ENCODE results near the gene JADE3. TPM values are rescaled to one million over a fixed set of nuclear protein-coding genes. Genes with fewer than 3 reads are reported as not detected.

The JADE3 gene
- total and polyA plus RNA-seq, 8 donors, result 2.7 to 11.9 (median 9.1) TPM

- no peaks in the 10 kb centered on the region for H3K36me3 ChIP-seq
- peaks cover 0 to 6% (median 0%) of the 10 kb centered on the region in 4 donors for H3K27me3 ChIP-seq
- intact Hi-C loops (cut with DNase I), result no loop called here
- no peaks in the 10 kb centered on the region for H3K4me1 ChIP-seq
- 0 to 6% methylated on average over 1 of the region's 1 CpG for WGBS, 2 donors
- peak; percentile 98 for FAIRE-seq
- no peaks in the 10 kb centered on the region for H3K9me3 ChIP-seq
- ATAC-seq, result peak; percentile 40 to 72 (median 45)
- H3K4me3 ChIP-seq, result no peak overlapping the region
- no peak for DNase-seq
- TF ChIP-seq CTCF (IDR thresholded peaks at IDR 0.05), result peak in 3 of 4 donors; percentile 13 to 30 (median 25)
- no peak overlapping the region for H3K27ac ChIP-seq
Measured at GRCh38 chrX:47093248-47093647, 181.0 kb downstream of the JADE3 start.

GRCh38 chrX:47093860-47094259 lies 181.6 kb downstream of the JADE3 start:
- WGBS, 2 donors, result 72 to 77% methylated on average over 11 of the region's 11 CpGs
- Histone ChIP-seq H3K4me3 (no peak overlapping the region), H3K9me3 (no peaks in the 10 kb centered on the region), H3K36me3 (no peaks in the 10 kb centered on the region), H3K27me3 (peaks cover 0 to 6% (median 0%) of the 10 kb centered on the region in 4 donors), H3K27ac (no peak overlapping the region), H3K4me1 (no peaks in the 10 kb centered on the region)
- intact Hi-C loops (cut with DNase I), result no loop called here
- TF ChIP-seq CTCF (IDR thresholded peaks at IDR 0.05), result no peak
- FAIRE-seq (no peak), ATAC-seq (no peak), DNase-seq (no peak)

GRCh38 chrX:47097018-47097417 lies 184.8 kb downstream of the JADE3 start:
- Histone ChIP-seq H3K4me3 (no peak overlapping the region), H3K36me3 (no peaks in the 10 kb centered on the region), H3K4me1 (no peaks in the 10 kb centered on the region), H3K27me3 (peaks cover 0 to 6% (median 0%) of the 10 kb centered on the region in 4 donors), H3K9me3 (no peaks in the 10 kb centered on the region), H3K27ac (no peak overlapping the region)
- intact Hi-C loops (cut with DNase I), result no loop called here
- FAIRE-seq (no peak), ATAC-seq (no peak), DNase-seq (no peak)
- WGBS, 2 donors, result 59 to 61% methylated on average over 4 of the region's 4 CpGs
- TF ChIP-seq CTCF (IDR thresholded peaks at IDR 0.05), result no peak

DNA sequence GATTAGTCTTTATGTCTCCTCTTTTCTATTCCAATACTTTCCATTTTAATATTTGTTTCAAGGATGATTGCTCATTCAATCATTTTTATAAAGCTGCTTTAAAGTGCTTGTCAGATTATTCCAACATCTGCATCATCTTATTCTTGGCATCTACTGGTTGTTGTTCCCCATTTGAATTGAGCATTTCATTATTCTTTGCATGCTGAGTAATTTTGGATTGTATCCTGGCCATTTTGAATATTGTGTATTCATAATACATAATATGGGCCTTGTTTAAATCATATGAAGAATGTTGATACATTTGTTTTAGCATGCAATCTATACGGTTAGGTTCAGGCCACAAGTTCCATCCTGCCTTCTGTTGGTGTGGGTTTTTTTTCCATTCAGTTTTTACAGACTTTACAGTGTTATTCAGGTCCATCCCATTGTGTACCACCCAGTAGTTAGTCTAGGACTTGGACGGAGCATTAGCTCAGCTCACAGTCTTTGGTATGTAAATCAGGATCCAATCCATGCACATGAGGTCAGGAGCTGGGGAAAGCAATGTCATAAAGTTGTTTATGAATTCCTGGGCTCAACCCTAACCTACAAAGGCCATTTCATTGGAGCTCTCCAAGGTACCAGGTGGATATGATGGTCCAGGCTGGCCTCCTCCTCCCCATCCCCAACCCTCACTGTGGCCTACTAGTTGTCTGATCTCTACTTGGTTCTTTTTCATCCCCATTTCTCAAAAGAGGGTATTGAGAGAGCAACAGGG lies 186.3 kb downstream of the JADE3 start:
- H3K4me1 ChIP-seq, result no peaks in the 10 kb centered on the region
- intact Hi-C loops (cut with DNase I), result no loop called here
- ATAC-seq, result no peak
- no peak for TF ChIP-seq CTCF (IDR thresholded peaks at IDR 0.05)
- WGBS, 2 donors, result 79 to 94% methylated on average over 2 of the region's 2 CpGs
- peaks cover 0 to 6% (median 0%) of the 10 kb centered on the region in 4 donors for H3K27me3 ChIP-seq
- FAIRE-seq, result peak; percentile 34
- no peak overlapping the region for H3K27ac ChIP-seq
- no peak for DNase-seq
- H3K36me3 ChIP-seq, result no peaks in the 10 kb centered on the region
- no peak overlapping the region for H3K4me3 ChIP-seq
- H3K9me3 ChIP-seq, result no peaks in the 10 kb centered on the region

GRCh38 chrX:47101206-47101605 lies 189.0 kb downstream of the JADE3 start:
- Histone ChIP-seq H3K36me3 (no peaks in the 10 kb centered on the region), H3K4me3 (no peak overlapping the region), H3K9me3 (no peaks in the 10 kb centered on the region), H3K27me3 (no peaks in the 10 kb centered on the region), H3K4me1 (no peaks in the 10 kb centered on the region), H3K27ac (no peak overlapping the region)
- FAIRE-seq (no peak), ATAC-seq (no peak), DNase-seq (no peak)
- no peak for TF ChIP-seq CTCF (IDR thresholded peaks at IDR 0.05)
- intact Hi-C loops (cut with DNase I), result no loop called here
- 59 to 86% methylated on average over 4 of the region's 4 CpGs for WGBS, 2 donors
